Common myeloid progenitor, CD34-positive (primary cell): Measurements from ENCODE around the gene NTM.

Experiments used
- CTCF ChIA-PET: fragments of 350-600 bp; sonication (Branson Sonifier 250); formaldehyde crosslinking; loops from one replicate; lab custom pipeline; 2021; ENCODE audit warnings: antibody characterized with exemption; lab: Charles Lee
- POLR2A ChIA-PET: fragments of 350-600 bp; sonication (Branson Sonifier 250); formaldehyde crosslinking; loops from one replicate; lab custom pipeline; 2021; ENCODE audit warnings: antibody characterized with exemption; lab: Charles Lee
- DNase-seq, 3 donors: peaks; one replicate each; pipeline versions ENCODE4 v3.0.0 to v3.0.0-alpha.2; 2013
- H3K27ac ChIP-seq, 2 experiments: 1 replicate in 1 of 2; 2 replicates in 1 of 2; pipeline ENCODE4 v1.7.0; 2013; ENCODE audit warnings: inconsistent platforms in 2 of 2, low read length in 2 of 2, mild to moderate bottlenecking in 2 of 2, low read depth in 1 of 2, moderate library complexity in 1 of 2; ENCODE audit not compliant: severe bottlenecking in 2 of 2, insufficient read depth in 1 of 2, poor library complexity in 1 of 2
- H3K27me3 ChIP-seq, 5 experiments: replicated peaks in 2 of 5; 1 replicate in 3 of 5; 2 replicates in 2 of 5; pipeline versions ENCODE4 v1.6.1 to v1.7.0; 2013; ENCODE audit warnings: low read length in 4 of 5, mild to moderate bottlenecking in 2 of 5, moderate library complexity in 2 of 5, inconsistent platforms in 1 of 5; ENCODE audit not compliant: insufficient read depth in 5 of 5, control insufficient read depth in 4 of 5
- H3K36me3 ChIP-seq, 4 experiments: 1 replicate in 2 of 4; 2 replicates in 2 of 4; pipeline versions ENCODE4 v1.6.1 to v1.7.0; 2013; ENCODE audit warnings: low read length in 3 of 4, control low read depth in 1 of 4, mild to moderate bottlenecking in 1 of 4; ENCODE audit not compliant: control insufficient read depth in 4 of 4, insufficient read depth in 4 of 4
- H3K4me1 ChIP-seq, 4 experiments: 1 replicate in 3 of 4; 2 replicates in 1 of 4; pipeline versions ENCODE4 v1.6.1 to v1.7.1; 2013; ENCODE audit warnings: low read length in 3 of 4, mild to moderate bottlenecking in 3 of 4, control low read depth in 1 of 4, inconsistent platforms in 1 of 4, moderate library complexity in 1 of 4; ENCODE audit not compliant: control insufficient read depth in 4 of 4, insufficient read depth in 4 of 4; ENCODE audit errors: control extremely low read depth in 1 of 4
- H3K4me3 ChIP-seq, 7 experiments: 1 replicate in 4 of 7; 2 replicates in 3 of 7; pipeline versions ENCODE4 v1.5.1 to v1.7.0; 2013; ENCODE audit warnings: mild to moderate bottlenecking in 7 of 7, low read length in 6 of 7, moderate library complexity in 6 of 7, inconsistent platforms in 2 of 7, low read depth in 2 of 7, control low read depth in 1 of 7; ENCODE audit not compliant: insufficient read depth in 4 of 7, control insufficient read depth in 1 of 7; ENCODE audit errors: extremely low read depth in 1 of 7
- H3K9me3 ChIP-seq, 5 experiments: 1 replicate in 4 of 5; 2 replicates in 1 of 5; pipeline versions ENCODE4 v1.6.1 to v1.7.1; 2013; ENCODE audit warnings: low read length in 4 of 5, mild to moderate bottlenecking in 2 of 5, inconsistent platforms in 1 of 5, low read depth in 1 of 5, moderate library complexity in 1 of 5; ENCODE audit not compliant: control insufficient read depth in 4 of 5, insufficient read depth in 2 of 5; ENCODE audit errors: control extremely low read depth in 1 of 5
- WGBS: methylation state at CpG from one replicate; pipeline ENCODE4 v1.1.5; 2013; ENCODE audit not compliant: insufficient coverage; 5-methylcytosine and 5-hydroxymethylcytosine counted together

NTM gene

DNA sequence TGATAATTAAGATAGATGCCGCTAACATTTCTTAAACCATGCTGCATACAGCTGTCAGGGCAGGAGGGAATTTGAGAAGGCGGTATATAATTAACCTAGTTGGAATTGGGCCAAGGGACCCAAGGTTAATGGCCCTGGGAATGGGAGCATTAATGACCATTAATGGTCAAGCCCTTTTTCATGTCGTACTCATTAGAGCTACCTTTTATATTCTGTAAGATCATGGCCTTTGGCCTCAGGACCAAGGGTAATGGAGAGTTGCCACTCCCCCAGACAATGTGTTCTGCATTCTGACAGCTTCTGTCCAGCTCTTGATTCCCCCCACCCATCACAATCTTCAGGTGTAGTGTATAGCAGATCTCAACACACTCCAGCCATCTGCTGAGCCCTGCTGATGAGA lies 111.6 kb downstream of the NTM start:
- POLR2A ChIA-PET: no interaction called here
- no peaks in the 10 kb centered on the region for H3K4me1 ChIP-seq
- CTCF ChIA-PET: no interaction called here
- H3K27me3 ChIP-seq: peaks cover 0 to 4% (median 0%) of the 10 kb centered on the region in 5 experiments
- DNase-seq: no peak
- no peaks in the 10 kb centered on the region for H3K36me3 ChIP-seq
- H3K9me3 ChIP-seq: no peaks in the 10 kb centered on the region
- H3K4me3 ChIP-seq: no peak overlapping the region
- no peak overlapping the region for H3K27ac ChIP-seq
- WGBS: 100% methylated on average over 2 of the region's 3 CpGs

GRCh38 chr11:131483453-131483852 lies 113.0 kb downstream of the NTM start:
- Histone ChIP-seq H3K27ac (no peak overlapping the region), H3K4me1 (no peaks in the 10 kb centered on the region), H3K4me3 (no peak overlapping the region), H3K9me3 (no peaks in the 10 kb centered on the region), H3K27me3 (peaks cover 0 to 2% (median 0%) of the 10 kb centered on the region in 5 experiments), H3K36me3 (no peaks in the 10 kb centered on the region)
- no peak for DNase-seq
- WGBS: 100% methylated on average over 5 of the region's 7 CpGs
- CTCF ChIA-PET: no interaction called here
- POLR2A ChIA-PET: no interaction called here

- Histone ChIP-seq H3K4me1 (no peaks in the 10 kb centered on the region), H3K36me3 (no peaks in the 10 kb centered on the region), H3K9me3 (no peaks in the 10 kb centered on the region), H3K27me3 (peaks cover 0 to 2% (median 0%) of the 10 kb centered on the region in 5 experiments), H3K4me3 (no peak overlapping the region), H3K27ac (no peak overlapping the region)
- ChIA-PET CTCF (no interaction called here), POLR2A (no interaction called here)
- DNase-seq: no peak
- WGBS: 81% methylated on average over 4 of the region's 4 CpGs
Measured at GRCh38 chr11:131483877-131484276, 113.5 kb downstream of the NTM start.

DNA sequence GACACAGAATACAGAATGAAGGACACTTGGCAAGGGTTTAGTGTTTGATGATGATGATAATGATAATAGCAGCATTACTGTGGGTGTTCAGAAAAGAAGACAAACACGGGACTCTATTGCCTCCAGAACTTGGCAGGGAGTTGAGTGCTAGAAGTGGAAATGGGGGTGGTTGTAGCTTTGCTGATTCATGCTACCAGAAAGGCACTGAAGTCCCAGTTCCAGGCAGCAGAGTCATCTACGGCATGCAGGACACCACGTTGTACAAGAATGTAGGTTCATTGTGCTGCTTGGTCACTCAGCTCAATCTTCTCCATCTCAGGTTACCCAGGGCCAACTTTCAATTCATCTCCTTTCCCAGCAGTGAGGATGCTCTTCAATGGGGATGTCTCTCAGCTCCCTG lies 115.7 kb downstream of the NTM start:
- H3K27ac ChIP-seq: no peak overlapping the region
- peaks cover 0 to 2% (median 0%) of the 10 kb centered on the region in 5 experiments for H3K27me3 ChIP-seq
- ChIA-PET CTCF (no interaction called here), POLR2A (no interaction called here)
- H3K9me3 ChIP-seq: no peaks in the 10 kb centered on the region
- WGBS: 88% methylated on average over 3 of the region's 3 CpGs
- H3K4me3 ChIP-seq: no peak overlapping the region
- no peak for DNase-seq
- H3K4me1 ChIP-seq: no peaks in the 10 kb centered on the region
- no peaks in the 10 kb centered on the region for H3K36me3 ChIP-seq

DNA sequence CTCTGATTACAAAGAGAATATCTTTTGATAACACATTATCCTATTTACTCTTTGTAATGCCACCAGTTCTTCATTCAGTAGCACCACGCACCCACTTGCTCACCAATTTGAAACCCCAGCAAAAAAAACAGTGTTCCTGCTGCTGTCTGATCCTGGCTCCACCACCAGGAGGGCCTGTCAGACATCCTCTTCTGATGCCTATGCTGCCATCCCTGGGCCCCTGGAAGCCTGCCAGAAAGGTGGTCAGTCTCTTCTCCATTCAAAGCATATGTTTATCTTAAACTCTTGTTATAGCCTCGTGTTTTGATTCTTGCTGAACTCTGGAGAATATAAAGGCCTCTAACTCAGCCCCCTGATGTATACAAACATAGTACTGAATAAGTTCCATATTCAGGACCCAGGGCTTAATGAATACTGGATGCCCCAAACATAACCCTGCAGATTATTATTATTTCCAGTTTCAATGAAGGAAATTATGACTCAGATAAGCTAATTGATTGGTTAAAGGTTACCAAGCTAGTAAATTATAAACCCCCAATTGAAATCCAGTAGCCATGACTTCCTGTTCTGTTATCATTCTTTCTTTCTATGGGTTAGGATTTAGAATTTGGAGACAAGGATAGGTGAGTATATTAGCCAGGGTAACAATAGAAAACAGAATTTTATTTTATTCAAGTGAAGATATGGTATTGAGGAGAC lies 116.7 kb downstream of the NTM start:
- POLR2A ChIA-PET: no interaction called here
- peaks cover 0 to 2% (median 0%) of the 10 kb centered on the region in 5 experiments for H3K27me3 ChIP-seq
- no peak overlapping the region for H3K4me3 ChIP-seq
- no peaks in the 10 kb centered on the region for H3K9me3 ChIP-seq
- no peak overlapping the region for H3K27ac ChIP-seq
- DNase-seq: peak; percentile 7 to 18 (median 17)
- H3K36me3 ChIP-seq: no peaks in the 10 kb centered on the region
- CTCF ChIA-PET: no interaction called here
- no peaks in the 10 kb centered on the region for H3K4me1 ChIP-seq
- 79% methylated on average over 2 of the region's 2 CpGs for WGBS

GRCh38 chr11:131488238-131488637 lies 117.8 kb downstream of the NTM start:
- no peaks in the 10 kb centered on the region for H3K4me1 ChIP-seq
- H3K9me3 ChIP-seq: no peaks in the 10 kb centered on the region
- no peaks in the 10 kb centered on the region for H3K36me3 ChIP-seq
- ChIA-PET POLR2A (no interaction called here), CTCF (no interaction called here)
- H3K27ac ChIP-seq: no peak overlapping the region
- 91% methylated on average over 4 of the region's 4 CpGs for WGBS
- H3K27me3 ChIP-seq: peaks cover 0 to 2% (median 0%) of the 10 kb centered on the region in 5 experiments
- no peak overlapping the region for H3K4me3 ChIP-seq
- no peak for DNase-seq

GRCh38 chr11:131491503-131491902 lies 121.1 kb downstream of the NTM start:
- Histone ChIP-seq H3K4me3 (no peak overlapping the region), H3K4me1 (no peaks in the 10 kb centered on the region), H3K27me3 (peaks cover 0 to 2% (median 0%) of the 10 kb centered on the region in 5 experiments), H3K36me3 (no peaks in the 10 kb centered on the region), H3K9me3 (no peaks in the 10 kb centered on the region), H3K27ac (no peak overlapping the region)
- ChIA-PET POLR2A (no interaction called here), CTCF (no interaction called here)
- WGBS: 93% methylated on average over 4 of the region's 4 CpGs
- DNase-seq: no peak
